ENCODE measurements around the gene DLGAP1. TPM values are rescaled to one million over a fixed set of nuclear protein-coding genes. Genes with fewer than 3 reads are reported as not detected.

DLGAP1 gene
- total RNA-seq, 1 donor from 2014 or later, result 3.7 TPM

DNA sequence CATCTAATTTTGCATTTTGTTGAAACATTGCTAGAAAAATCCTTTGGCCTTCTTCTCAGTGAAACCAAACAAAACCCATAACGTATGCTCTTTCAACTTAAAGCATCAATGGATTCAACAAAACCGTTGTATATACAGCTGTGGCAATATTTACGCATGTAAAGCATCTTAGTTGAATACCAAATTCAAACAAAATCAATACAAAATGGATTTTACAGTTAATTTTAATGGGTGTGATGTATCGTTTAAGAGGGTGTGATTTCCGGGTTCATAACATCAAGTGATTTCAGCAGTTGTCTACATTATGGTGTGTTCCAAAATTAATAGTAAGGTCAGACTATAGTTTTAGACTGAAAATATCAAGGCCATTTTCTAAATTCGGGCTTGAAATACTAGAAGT is 806.9 kb downstream of the DLGAP1 start:
- DNase-seq (ENCODE audit: low read depth, low spot score), result no peak

DNA sequence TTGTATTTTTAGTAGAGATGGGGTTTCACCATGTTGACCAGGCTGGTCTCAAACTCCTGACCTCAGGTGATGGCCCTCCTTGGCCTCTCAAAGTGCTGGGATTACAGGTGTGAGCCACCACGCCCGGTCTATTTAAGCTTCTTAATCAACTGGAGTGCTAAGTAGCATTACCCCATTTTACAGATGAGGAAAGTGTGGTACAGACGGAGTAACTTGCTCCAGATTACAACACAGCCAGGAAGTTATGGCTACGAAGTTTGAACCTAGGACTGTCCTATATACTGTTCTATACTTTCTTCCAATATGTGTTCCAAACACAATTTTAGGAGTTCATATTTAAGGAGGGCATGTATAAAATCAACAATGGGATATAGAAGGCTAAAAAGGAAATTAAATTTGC is 807.5 kb downstream of the DLGAP1 start:
- DNase-seq (ENCODE audit: low read depth, low spot score), result no peak

DNA sequence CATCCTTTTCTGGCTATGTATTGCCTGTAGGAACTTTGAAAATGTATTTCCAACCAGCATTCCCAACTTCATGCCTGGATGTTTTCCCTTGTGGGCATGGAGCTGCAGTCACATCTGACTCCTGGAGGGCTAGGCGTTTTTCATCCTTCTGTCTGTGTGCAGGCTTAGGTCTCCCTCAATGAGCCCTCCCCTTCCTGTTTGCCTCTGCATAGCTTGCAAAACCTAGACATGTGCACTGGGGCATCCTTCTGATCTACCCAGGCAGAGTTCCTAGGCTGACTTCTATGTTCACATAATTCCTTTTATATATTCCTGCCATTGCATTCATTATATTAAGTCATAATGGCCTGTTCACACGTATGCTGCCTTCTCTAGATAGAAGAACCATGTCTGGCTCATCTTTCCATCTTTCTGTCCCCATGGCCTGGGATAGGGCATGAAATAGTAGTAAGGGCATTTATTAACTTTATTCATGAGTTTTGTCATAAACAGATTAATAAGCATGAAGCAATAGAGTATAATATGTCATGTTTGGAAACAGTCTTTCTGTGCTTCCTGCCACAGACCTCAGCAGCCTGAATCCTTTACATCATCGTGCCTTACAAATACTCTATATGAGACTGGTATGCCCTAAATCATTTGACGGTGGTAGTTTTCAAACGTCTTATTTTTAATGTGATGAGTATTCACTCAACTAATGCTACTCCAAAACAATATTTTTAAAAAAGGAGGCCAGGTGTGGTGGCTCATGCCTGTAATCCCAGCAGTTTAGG is 809.5 kb downstream of the DLGAP1 start:
- DNase-seq (ENCODE audit: low read depth, low spot score), result no peak

DNA sequence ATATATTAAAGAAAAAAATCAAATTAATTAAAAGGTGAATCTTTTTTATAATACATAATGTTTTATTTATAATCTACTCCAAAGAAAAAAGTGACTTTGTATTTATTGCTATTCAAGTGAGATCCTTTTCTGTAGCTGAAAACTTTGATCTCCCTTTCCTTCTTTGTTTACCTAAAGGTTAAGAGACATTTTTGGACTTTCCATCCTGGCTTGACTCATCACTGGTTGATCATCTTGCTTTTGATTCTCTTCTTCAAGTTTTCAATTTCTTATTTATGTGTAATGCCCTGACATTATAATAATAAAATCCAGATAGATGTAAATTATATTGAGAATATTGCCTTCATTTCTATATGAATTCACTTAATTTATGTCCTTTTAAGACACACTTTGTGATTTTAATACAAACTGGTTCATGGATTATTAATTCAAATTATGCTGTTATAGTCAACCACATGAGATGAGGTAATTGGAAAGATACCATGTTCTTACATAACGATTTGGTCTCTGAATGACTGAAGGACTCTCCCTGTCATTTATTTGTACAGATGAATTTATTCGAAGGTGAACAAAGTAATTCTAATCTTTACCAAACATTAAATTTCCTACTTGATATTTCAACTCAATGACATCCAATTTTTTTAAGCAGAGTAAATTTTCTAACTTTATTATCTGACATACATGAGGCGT is 820.7 kb downstream of the DLGAP1 start:
- DNase-seq (ENCODE audit: low read depth, low spot score), result no peak

DNA sequence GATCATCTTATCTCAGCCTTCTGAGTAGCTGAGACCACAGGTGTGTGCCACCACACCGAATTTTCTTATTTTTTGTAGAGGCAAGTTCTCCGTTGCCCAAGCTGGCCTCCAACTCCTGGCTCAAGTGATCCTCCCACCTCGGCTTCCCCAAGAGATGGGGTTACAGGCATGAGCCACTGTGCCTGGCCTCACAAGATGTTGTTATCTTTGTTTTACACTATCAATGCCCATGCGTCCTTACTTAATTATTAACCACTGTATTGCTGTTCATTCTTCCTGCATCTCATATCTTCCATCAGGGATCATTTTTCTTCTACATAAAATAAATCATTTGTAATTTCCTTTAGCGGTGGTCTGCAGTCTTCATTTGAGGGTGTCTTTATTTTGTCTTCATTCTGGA is 823.2 kb downstream of the DLGAP1 start:
- DNase-seq (ENCODE audit: low read depth, low spot score), result no peak

DNA sequence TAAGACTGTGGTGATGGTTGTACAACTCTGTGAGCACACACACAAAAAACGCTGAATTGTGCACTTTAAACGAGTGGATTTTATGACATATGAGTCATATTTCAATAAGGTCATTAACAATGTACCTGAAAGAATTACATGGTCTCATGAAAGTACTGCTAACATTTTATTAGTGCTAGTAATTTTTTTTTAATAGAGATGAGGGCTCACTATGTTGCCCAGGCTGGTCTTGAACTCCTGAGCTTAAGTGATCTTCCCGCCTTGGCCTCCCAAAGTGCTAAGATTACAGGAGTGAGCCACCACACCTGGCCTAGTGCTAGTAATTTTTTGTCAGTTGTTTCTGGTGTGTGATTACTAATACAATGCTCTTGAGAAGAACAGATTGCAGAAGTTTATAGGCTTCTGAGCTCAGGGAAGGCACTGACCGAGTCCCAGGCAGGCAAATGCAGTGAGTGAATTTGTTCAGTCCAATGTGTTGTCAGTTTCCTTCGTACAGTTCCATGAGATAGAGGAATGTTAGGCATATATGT is 828.1 kb downstream of the DLGAP1 start:
- no peak for DNase-seq (ENCODE audit: low read depth, low spot score)

DNA sequence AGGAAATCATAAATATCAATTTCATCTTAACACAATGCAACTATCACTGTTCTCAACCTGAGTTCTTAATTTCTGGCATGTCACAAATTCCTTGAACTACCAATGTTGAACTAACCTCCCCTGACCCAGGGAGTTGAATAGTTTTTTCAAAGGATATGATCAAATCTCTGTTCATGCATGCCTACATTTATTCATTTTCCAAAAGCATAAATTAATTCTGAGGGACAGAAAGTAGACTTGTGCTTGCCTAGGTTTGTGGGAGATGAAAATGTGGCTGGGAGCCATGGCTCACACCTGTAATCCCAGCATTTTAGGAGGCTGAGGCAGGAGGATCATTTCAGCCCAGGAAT is 829.4 kb downstream of the DLGAP1 start:
- no peak for DNase-seq (ENCODE audit: low read depth, low spot score)

DNA sequence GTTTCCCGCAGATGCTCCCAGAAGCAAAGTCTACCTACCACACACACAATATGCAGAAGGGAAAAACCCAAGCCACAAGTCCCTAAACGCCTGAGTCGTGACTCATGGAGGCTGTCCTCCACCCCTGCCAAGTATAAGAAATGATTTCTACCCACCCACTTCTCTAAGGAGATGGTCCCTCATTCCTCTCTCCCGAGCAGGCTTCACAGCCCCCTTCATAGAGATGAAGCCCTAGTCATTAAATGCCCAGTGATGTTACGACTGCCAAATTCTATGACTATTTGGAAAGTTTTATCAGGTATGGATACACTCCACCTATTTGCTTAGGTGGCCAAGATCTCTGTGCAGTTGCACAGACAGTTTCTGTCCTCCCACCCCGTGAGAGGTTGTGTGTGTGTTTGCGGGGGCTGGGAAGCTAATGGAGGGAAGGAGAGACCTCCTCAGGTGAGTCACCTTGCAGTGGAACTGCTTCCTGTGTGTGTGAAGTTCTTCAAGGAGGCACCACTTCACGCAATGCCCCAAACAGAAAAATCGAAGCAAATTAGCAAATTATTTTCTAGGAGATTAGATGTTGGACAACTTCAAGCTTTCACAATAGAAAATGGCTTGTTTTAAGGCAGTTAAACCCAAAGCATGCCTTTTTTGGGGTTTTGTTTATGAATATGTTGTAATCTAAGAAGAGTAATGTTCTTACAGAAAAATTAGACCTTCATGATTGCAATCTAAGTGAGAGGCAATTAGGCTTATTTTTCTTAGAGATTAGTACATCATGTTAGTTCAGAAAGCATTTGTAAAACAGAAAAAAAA is 830.0 kb downstream of the DLGAP1 start:
- peak; percentile 68 for DNase-seq (ENCODE audit: low read depth, low spot score)

DNA sequence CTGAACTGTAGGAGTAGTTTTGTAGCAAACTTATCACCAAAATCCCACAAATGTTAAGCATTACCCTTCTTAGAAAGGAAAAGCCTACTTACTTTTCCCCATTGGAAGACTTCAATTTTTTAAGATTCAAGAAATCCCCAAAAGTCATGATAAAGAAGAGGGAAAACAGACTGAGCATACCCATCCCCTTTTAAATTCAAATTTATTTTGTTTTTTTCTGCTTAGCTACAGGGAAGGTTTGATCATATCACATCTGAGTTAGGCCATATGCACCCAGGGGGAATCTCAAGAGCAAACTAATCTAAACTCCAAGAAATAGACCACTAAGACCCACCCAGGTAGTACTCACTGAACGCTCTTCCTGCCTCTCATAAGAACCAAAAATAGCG is 830.6 kb downstream of the DLGAP1 start:
- DNase-seq (ENCODE audit: low read depth, low spot score), result no peak

DNA sequence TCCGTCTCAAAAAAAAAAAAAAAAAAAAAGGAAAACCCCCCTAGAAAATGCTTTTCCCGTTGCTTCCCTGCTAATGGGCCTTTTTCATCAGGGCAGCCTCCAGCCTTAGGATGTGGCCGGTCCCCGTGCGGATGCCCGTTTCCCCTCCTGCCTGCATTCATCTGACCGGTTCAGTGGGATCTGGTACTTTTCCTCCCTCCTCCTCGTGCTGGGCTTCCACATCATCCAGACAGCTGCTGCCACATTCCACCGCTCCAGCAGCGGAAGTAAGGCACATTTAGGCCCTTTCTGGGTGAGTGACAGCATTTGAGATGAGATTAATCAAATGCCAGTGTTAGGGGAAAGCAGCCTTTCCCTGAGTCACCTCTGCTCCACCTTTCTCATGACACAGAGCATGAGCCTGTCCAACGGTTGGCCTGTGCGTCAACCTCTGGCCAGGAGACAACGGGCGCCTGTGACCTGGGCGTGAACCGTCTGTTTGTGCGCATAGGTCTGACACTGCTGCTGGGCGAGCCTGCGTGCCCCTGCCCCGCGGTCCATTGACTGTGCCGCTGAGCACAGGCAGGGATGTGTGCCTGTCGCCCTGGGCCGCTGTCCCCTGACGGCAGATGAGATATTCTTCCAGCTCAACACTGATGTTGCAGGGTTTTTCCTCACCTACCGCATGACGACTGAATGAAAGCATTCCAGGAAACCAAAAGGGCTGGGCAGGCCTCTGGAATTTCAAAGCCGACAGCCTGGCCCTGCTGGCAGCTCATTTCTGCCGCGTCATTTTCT is 831.1 kb downstream of the DLGAP1 start:
- peak; percentile 74 for DNase-seq (ENCODE audit: low read depth, low spot score)

DNA sequence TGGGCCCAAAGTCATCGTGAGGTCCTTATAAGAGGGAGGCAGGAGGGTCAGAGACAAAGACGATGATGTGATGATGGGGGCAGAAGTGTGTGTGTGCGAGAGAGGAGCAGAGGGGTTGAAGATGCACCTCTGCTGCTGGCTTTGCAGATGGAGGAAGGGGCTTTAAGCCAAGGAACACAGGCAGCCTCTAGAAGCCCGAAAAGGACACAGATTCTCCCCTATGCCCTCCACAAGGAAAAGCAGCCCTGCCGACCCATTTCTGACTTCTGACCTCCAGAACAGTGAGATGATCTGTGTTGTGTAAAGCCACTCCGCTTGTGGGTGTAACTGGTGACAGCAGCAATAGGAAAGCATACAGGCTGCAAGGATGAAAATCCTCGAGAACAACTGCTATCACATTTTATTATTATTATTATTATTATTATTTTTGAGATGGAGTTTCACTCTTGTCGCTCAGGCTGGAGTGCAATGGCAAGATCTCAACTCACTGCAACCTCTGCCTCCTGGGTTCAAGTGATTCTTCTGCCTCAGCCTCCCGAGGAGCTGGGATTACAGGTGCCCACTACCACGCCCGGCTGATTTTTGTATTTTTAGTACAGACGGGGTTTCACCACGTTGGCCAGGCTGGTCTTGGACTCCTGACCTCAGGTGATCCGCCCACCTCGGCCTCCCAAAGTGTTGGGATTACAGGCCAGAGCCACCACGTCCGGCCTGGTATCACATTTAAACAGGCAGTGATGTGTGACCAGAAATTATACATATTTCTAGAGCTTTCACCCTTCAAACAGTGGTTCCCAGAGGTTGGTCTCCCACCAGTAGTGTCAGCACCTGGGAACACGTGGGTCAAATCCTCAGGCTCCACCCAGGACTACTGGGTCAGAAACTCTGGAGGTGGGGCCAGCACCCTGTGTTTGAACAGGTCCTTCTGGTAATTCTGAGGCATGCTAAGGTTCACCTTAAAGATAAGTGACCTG is 834.7 kb downstream of the DLGAP1 start:
- DNase-seq (ENCODE audit: low read depth, low spot score), result no peak

DNA sequence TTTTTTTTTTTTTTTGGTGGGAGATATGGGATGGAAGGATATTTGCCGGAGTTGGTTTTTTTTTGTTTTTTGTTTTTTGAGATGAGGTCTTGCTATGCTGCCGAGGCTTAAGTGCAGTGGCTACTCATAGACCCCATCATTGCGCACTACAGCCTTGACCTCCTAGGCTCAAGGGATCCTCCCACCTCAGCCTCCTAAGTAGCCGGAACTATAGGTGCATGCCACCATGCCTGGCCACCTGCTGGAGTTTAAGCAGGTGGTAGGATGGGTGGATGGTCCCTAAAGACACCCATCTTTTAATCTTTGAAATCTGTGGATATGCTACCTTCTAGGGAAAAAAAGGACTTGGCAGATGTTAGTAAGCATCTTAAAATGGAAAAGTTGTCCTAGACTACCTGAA is 835.4 kb downstream of the DLGAP1 start:
- no peak for DNase-seq (ENCODE audit: low read depth, low spot score)

DNA sequence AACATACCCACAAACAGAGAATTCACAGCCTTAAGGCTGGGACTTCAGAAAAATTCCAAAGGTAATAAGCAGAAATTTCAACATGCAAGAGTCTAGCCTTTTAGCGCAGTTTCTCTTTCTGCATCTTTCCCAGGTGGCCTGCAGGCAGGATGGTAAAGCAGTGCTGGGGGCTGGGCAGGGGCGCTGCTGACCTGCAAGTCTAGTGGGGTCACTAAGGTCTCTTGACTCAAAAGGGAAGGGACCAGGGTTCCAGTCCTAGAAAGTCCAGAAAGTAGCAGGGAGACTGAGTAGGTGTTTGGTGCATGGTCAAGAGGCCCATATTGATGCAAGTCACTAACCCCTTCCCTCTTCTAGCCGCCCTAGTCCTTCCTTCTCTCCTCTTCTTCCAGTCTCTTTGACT is 835.9 kb downstream of the DLGAP1 start:
- DNase-seq (ENCODE audit: low read depth, low spot score), result no peak

DNA sequence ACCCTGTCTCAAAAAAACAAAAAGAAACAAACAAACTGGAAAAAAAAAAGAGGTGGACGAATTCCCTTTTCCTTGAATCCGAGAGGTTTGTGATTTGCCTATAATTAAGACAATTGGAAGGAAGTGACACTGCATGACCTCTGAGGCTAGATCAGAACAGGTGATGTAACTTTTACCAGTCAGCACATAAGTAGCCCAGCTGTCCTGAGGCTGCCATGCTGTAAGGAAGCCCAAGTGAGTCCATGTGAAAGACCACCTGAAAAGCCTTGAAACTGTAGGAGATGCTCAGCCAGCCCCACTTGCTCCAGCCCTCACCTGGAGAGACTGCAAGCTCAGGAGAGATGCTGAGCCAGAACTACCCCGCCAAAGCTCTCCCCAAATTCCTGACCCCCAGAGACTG is 838.4 kb downstream of the DLGAP1 start:
- DNase-seq (ENCODE audit: low read depth, low spot score), result no peak

DNA sequence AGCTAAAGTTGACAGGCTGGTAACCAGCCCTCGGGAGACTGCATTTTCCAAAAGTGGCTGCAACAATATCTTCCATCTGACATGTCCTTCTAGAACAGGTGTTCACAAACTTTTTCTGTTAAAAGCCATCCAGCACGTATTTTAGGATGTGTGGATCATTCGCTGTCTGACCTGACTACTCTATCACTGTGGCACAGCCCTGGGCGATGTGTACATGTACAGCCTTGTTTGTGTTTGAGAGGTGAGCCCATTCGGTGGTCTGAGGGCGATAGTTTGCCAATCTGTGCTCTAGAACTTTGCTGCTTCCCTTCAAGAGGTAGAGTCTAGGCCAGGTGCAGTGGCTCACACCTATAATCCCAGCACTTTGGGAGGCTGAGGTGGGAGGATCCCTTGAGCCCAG is 839.0 kb downstream of the DLGAP1 start:
- DNase-seq (ENCODE audit: low read depth, low spot score), result no peak

DNA sequence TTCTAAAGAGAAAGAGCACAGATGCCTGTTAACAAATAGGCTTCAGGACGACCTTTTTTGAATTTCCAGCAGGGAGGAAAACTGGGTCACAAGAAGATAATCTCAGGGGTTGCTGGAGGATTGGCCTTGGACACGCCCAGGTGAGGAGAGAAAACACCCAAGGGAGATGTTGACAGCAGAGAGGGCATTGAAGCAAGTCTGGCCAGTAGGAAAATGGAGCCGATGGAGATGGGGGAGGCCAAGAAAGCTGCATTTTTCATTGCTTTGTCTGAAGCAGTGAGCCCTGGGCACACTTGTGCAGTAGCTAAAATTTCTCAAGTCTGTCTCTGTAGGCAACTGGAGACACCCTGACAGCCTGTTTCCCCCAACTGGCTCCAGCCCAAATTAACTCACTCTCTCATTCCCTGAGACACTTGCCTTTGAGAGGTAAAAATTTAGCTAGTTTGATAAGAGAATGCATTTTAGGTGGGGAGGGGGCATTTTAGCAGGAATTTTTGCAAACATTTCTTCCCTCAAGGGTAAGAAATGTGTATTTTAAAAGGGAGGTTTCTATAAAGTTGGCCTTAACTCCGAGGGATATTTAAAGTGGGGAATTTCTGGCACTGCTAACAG is 839.6 kb downstream of the DLGAP1 start:
- DNase-seq (ENCODE audit: low read depth, low spot score), result no peak

DNA sequence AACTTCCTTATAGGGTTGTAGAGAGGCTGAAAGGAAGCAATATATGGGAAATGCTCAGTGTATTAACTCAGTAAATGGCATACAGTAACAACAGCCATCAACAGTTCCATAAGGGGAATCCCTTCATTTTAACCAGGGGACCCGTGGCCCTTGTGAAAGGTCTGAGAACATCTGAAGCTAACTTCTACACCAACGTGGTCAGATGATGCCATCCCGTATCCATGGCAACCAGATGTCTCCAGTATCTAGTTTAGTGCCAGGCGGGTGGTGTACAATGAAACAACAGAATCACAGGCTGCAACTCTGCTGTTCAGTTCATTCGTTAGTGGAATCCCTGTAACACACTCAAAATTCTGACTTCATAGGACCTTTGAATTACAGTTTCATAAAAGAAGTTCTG is 842.8 kb downstream of the DLGAP1 start:
- DNase-seq (ENCODE audit: low read depth, low spot score), result no peak

DNA sequence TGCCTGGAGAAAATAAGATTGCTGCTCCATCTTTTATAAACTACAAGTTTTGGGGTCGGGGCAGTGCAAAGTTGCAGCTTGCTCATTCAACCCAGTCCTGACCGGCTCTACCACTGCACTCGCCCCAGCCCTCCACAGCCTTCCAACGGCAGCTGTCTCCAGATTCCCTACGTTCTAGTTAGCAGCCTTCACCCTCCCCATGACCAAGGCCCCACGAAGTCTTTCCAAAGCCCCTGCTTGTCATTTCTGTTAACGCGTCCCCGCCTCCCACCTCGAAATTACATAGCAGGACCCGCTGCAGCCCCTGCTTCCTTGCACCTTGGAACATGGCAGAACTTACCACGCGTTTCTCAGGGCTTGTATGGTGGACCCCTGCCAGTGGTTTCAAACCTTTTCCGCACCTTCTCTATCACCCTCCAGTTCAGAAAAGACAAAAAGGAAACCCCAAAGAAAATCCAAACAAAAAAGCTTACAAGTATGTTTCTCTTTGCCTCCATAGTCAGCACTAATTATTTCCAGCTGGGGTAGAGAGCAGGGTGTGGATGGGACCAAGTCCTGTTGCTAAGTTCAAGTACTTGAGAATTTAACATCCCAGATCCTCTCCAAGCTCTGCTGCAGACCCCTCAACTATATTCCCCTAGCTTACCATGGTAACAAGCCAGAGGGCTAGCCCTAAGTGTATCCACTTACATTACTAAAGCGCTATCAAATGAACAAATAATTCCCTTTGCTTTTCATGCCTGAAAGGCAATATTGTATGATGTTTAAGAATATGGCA is 843.6 kb downstream of the DLGAP1 start:
- no peak for DNase-seq (ENCODE audit: low read depth, low spot score)

DNA sequence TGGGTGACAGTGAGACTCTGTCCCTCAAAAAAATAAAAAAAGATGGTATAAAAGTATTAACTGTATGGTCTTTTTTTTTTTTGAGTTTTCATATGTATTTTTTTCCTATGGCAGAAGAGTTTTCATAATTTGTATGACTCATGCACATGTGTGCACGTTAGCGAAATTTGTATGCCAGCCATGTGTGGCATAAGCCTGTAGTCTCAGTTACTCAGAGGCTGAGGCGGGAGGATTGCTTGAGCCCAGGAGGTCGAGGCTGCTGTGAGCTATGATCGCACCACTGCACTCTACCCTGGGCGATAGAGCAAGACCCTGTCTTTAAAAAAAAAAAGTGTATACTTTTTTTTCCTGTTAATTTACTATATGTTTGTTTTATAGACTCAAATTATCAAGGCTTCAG is 844.3 kb downstream of the DLGAP1 start:
- no peak for DNase-seq (ENCODE audit: low read depth, low spot score)
